SK-N-SH (cell line): ENCODE results near the gene DNAH5. TPM values are rescaled to one million over a fixed set of nuclear protein-coding genes. Genes with fewer than 3 reads are reported as not detected.

Source experiments
- CTCF ChIA-PET: fragments of 300-600, 350-600 bp; formaldehyde crosslinking; extraction: SDS; loops from one replicate; lab custom pipeline; 2021; lab: Yijun Ruan, JAX
- POLR2A ChIA-PET: fragments of 350-600 bp; sonication (Branson Sonifier 250); formaldehyde crosslinking; extraction: SDS; loops from one replicate; lab custom pipeline; 2020; ENCODE audit warnings: antibody characterized with exemption, inconsistent platforms; lab: Yijun Ruan, JAX
- DNase-seq: peaks from one replicate; pipeline ENCODE4 v3.0.0; 2012
- H2AFZ ChIP-seq: fragments of 200-600 bp; sonication (generic); 2 replicates; pipeline ENCODE4 v1.8.1; 2016; ENCODE audit warnings: antibody characterized with exemption, mild to moderate bottlenecking, low read depth
- H3F3A ChIP-seq: fragments of 200-600 bp; sonication (generic); replicated peaks from 2 replicates; pipeline ENCODE3; 2016; ENCODE audit warnings: antibody characterized with exemption, mild to moderate bottlenecking; ENCODE audit not compliant: insufficient read depth
- H3K27ac ChIP-seq, 2 experiments: fragments of 200-500 bp in 1 of 2; fragments of 200-600 bp in 1 of 2; sonication (Bioruptor generic) in 1 of 2; sonication (generic), shearing (Covaris generic) in 1 of 2; 2 replicates each; pipeline versions ENCODE4 v1.5.1 to v1.6.1; 2014 to 2016; ENCODE audit warnings: low read depth in 2 of 2, inconsistent platforms in 1 of 2, low read length in 1 of 2, mild to moderate bottlenecking in 1 of 2, mixed read lengths in 1 of 2
- H3K27me3 ChIP-seq: fragments of 200-600 bp; sonication (generic), shearing (Covaris generic); 2 replicates; pipeline ENCODE4 v1.6.1; 2016; ENCODE audit warnings: mixed run types; ENCODE audit not compliant: insufficient read depth
- H3K36me3 ChIP-seq, 2 experiments: fragments of 200-500 bp in 1 of 2; fragments of 200-600 bp in 1 of 2; sonication (Bioruptor generic) in 1 of 2; sonication (generic) in 1 of 2; replicated peaks in 1 of 2; 2 replicates each; pipeline versions ENCODE3 to v1.5.1; 2014 to 2016; ENCODE audit warnings: low read length in 1 of 2, mild to moderate bottlenecking in 1 of 2; ENCODE audit not compliant: insufficient read depth in 2 of 2, control insufficient read depth in 1 of 2
- H3K4me1 ChIP-seq, 2 experiments: fragments of 200-500 bp in 1 of 2; fragments of 200-600 bp in 1 of 2; sonication (Bioruptor generic) in 1 of 2; sonication (generic), shearing (Covaris generic) in 1 of 2; 2 replicates each; pipeline versions ENCODE4 v1.5.1 to v1.6.1; 2014 to 2016; ENCODE audit warnings: low read depth in 1 of 2, low read length in 1 of 2, mixed run types in 1 of 2; ENCODE audit not compliant: insufficient read depth in 2 of 2, control insufficient read depth in 1 of 2
- H3K4me2 ChIP-seq: fragments of 200-600 bp; sonication (generic), shearing (Covaris generic); 2 replicates; pipeline ENCODE4 v1.6.1; 2017; ENCODE audit warnings: mixed run types
- H3K4me3 ChIP-seq, 2 experiments: fragments of 200-500 bp in 1 of 2; fragments of 200-600 bp in 1 of 2; sonication (Bioruptor generic) in 1 of 2; sonication (generic), shearing (Covaris generic) in 1 of 2; 2 replicates each; pipeline versions ENCODE4 v1.5.1 to v1.8.1; 2014 to 2016; ENCODE audit warnings: low read depth in 2 of 2, inconsistent platforms in 1 of 2, low read length in 1 of 2, mild to moderate bottlenecking in 1 of 2, mixed read lengths in 1 of 2, moderate library complexity in 1 of 2
- H3K79me2 ChIP-seq: fragments of 200-600 bp; sonication (generic); 2 replicates; pipeline ENCODE4 v1.8.1; 2017; ENCODE audit warnings: mild to moderate bottlenecking; ENCODE audit not compliant: insufficient read depth
- H3K9ac ChIP-seq: fragments of 200-600 bp; sonication (generic); 2 replicates; pipeline ENCODE4 v1.6.1; 2017; ENCODE audit warnings: mixed run types
- H3K9me2 ChIP-seq: fragments of 200-600 bp; sonication (generic); 2 replicates; pipeline ENCODE4 v1.6.1; 2017; ENCODE audit warnings: mixed run types
- H3K9me3 ChIP-seq: fragments of 200-600 bp; sonication (generic); 2 replicates; pipeline ENCODE4 v1.6.1; 2017; ENCODE audit warnings: mixed run types, mild to moderate bottlenecking, moderate library complexity
- H4K20me1 ChIP-seq: fragments of 200-600 bp; sonication (generic); 2 replicates; pipeline ENCODE4 v1.6.1; 2017; ENCODE audit warnings: mild to moderate bottlenecking, mixed run types; ENCODE audit not compliant: insufficient read depth
- CHD2 ChIP-seq: fragments of 150-350 bp; IDR thresholded peaks from 2 replicates; pipeline ENCODE4 v1.6.1; 2018; ENCODE audit warnings: low read length; ENCODE audit not compliant: partially characterized antibody
- CTCF ChIP-seq: fragments of 200-600 bp; sonication (generic); IDR thresholded peaks from 2 replicates; pipeline ENCODE4 v1.6.1; 2017; ENCODE audit warnings: antibody characterized with exemption, mild to moderate bottlenecking, moderate library complexity
- ELF1 ChIP-seq: IDR thresholded peaks from 2 replicates; pipeline ENCODE4 v1.4.0; 2012
- EP300 ChIP-seq, 2 experiments: IDR thresholded peaks; 2 replicates each; pipeline versions ENCODE4 v1.4.0 to v1.6.1; 2012; ENCODE audit warnings: borderline replicate concordance in 1 of 2, low read depth in 1 of 2, low read length in 1 of 2
- GABPA ChIP-seq: IDR thresholded peaks from 2 replicates; pipeline ENCODE4 v1.4.0; 2012; ENCODE audit warnings: low read depth, mild to moderate bottlenecking
- GATA2 ChIP-seq: sonication (generic); formaldehyde crosslinking; IDR thresholded peaks from 2 replicates; pipeline ENCODE4 v1.5.0; 2020; ENCODE audit warnings: mild to moderate bottlenecking, missing genetic modification reagents
- IRF3 ChIP-seq: fragments of 150-350 bp; IDR thresholded peaks from 2 replicates; pipeline ENCODE4 v1.6.1; 2016; ENCODE audit warnings: mild to moderate bottlenecking, low read depth, low read length
- JUND ChIP-seq: IDR thresholded peaks from 2 replicates; pipeline ENCODE4 v1.4.0; 2012
- MEF2A ChIP-seq: IDR thresholded peaks from 2 replicates; pipeline ENCODE4 v1.4.0; 2012; ENCODE audit warnings: low read depth, borderline replicate concordance
- MXI1 ChIP-seq: IDR thresholded peaks from 2 replicates; pipeline ENCODE4 v1.6.1; 2012; ENCODE audit warnings: mild to moderate bottlenecking, low read depth, low read length, improper control_type of control experiment
- NFIC ChIP-seq: IDR thresholded peaks from 2 replicates; pipeline ENCODE4 v1.4.0; 2012; ENCODE audit warnings: borderline replicate concordance
- PBX3 ChIP-seq: IDR thresholded peaks from 2 replicates; pipeline ENCODE4; 2012
- POLR2AphosphoS5 ChIP-seq: IDR thresholded peaks from 2 replicates; pipeline ENCODE4 v1.6.1; 2012; ENCODE audit warnings: low read depth, low read length
- RXRA ChIP-seq: IDR thresholded peaks from 2 replicates; pipeline ENCODE4 v1.4.0; 2012; ENCODE audit warnings: low read depth, mild to moderate bottlenecking, borderline replicate concordance
- SIN3A ChIP-seq: IDR thresholded peaks from 2 replicates; pipeline ENCODE4 v1.6.1; 2012; ENCODE audit warnings: low read depth, mild to moderate bottlenecking, low read length, moderate library complexity, borderline replicate concordance
- TCF12 ChIP-seq: IDR thresholded peaks from 2 replicates; pipeline ENCODE4 v1.4.0; 2012
- TEAD4 ChIP-seq: IDR thresholded peaks from 2 replicates; pipeline ENCODE4 v1.4.0; 2012; ENCODE audit warnings: mild to moderate bottlenecking, borderline replicate concordance; ENCODE audit not compliant: insufficient read depth
- USF1 ChIP-seq: IDR thresholded peaks from 2 replicates; pipeline ENCODE4 v1.4.0; 2012; ENCODE audit warnings: low read depth, borderline replicate concordance
- USF2 ChIP-seq: fragments of 150-350 bp; IDR thresholded peaks from 2 replicates; pipeline ENCODE4 v1.6.1; 2017; ENCODE audit warnings: antibody characterized with exemption, low read length, low read depth, borderline replicate concordance
- ZBTB33 ChIP-seq: IDR thresholded peaks from 2 replicates; pipeline ENCODE4 v1.4.0; 2012; ENCODE audit warnings: low read depth, borderline replicate concordance
- WGBS: methylation state at CpG from one replicate; pipeline ENCODE4 v1.1.6; 2017; ENCODE audit warnings: low lambda C conversion rate; 5-methylcytosine and 5-hydroxymethylcytosine counted together
- polyA plus RNA-seq, 3 experiments: library from polyadenylated mRNA; depleted of rRNA; stranded (reverse); fragments of >200 nt; gene quantifications; 2 replicates each; pipeline ENCODE4 v1.2.3, GENCODE V29; 2012

DNAH5 gene
- polyA plus RNA-seq, 1 of the 3 experiments (the other 2 are of a cell fraction), result 0.74 TPM

- 11% methylated on average over 9 of the region's 9 CpGs for WGBS
- ChIA-PET POLR2A (no interaction called here), CTCF (no interaction called here)
- Histone ChIP-seq H3K36me3 (no peaks in the 10 kb centered on the region), H3F3A (no peaks in the 10 kb centered on the region), H3K9me3 (no peaks in the 10 kb centered on the region), H3K27ac (no peak overlapping the region), H3K9ac (no peak overlapping the region), H3K79me2 (no peaks in the 10 kb centered on the region), H2AFZ (no peak overlapping the region), H3K9me2 (no peaks in the 10 kb centered on the region), H3K27me3 (no peaks in the 10 kb centered on the region), H3K4me2 (no peak overlapping the region), H3K4me1 (no peaks in the 10 kb centered on the region), H4K20me1 (no peaks in the 10 kb centered on the region), H3K4me3 (no peak overlapping the region)
- no peak for DNase-seq
- no peak for TF ChIP-seq GATA2 (CRISPR knock-in tag)
- no peak for TF ChIP-seq TEAD4
- no peak for TF ChIP-seq MXI1
- TF ChIP-seq ELF1, result no peak
- no peak for TF ChIP-seq TCF12
- TF ChIP-seq CTCF, result no peak
- TF ChIP-seq USF1, result no peak
- no peak for TF ChIP-seq POLR2AphosphoS5
- no peak for TF ChIP-seq EP300 (IDR thresholded peaks at IDR 0.05; ENCODE audit: borderline replicate concordance in 1 of 2, low read depth in 1 of 2, low read length in 1 of 2)
- no peak for TF ChIP-seq RXRA
- no peak for TF ChIP-seq ZBTB33
- TF ChIP-seq JUND, result no peak
- TF ChIP-seq CHD2, result no peak
Measured at GRCh38 chr5:13830536-13830935, 114.0 kb downstream of the DNAH5 start.

- TF ChIP-seq IRF3 (no peak), USF1 (no peak), PBX3 (no peak), SIN3A (no peak), TEAD4 (no peak), NFIC (no peak), MEF2A (no peak), GABPA (no peak), USF2 (no peak), CHD2 (no peak)
Measured at GRCh38 chr5:13821366-13821765, 123.1 kb downstream of the DNAH5 start.

More at GRCh38 chr5:13821366-13821765, 123.1 kb downstream of the DNAH5 start:
- Histone ChIP-seq H3K27ac (no peak overlapping the region), H3K4me1 (no peaks in the 10 kb centered on the region), H3F3A (no peaks in the 10 kb centered on the region), H3K36me3 (no peaks in the 10 kb centered on the region), H3K9ac (no peak overlapping the region), H4K20me1 (no peaks in the 10 kb centered on the region), H3K4me2 (no peak overlapping the region), H3K9me3 (no peaks in the 10 kb centered on the region), H3K79me2 (no peaks in the 10 kb centered on the region), H3K4me3 (no peak overlapping the region), H3K27me3 (no peaks in the 10 kb centered on the region; the same call in 1 of the 2 replicates), H2AFZ (no peak overlapping the region), H3K9me2 (no peaks in the 10 kb centered on the region)
- 20% methylated on average over 2 of the region's 2 CpGs for WGBS
- ChIA-PET CTCF (interaction anchor here (1.0 kb wide), 1 partner anchor 56 kb away, joined by 3 read pairs; no protein-coding TSS in a partner anchor), POLR2A (no interaction called here)
- DNase-seq, result no peak
